ENCODE data around the gene CCBE1.
"Not testable (repeated sequence)": the region's sequence is repeated elsewhere in the genome, so short reads cannot be mapped to it uniquely, and the experiment has no call there.

CCBE1 gene

GRCh38 chr18:59520562-59521355 lies 176.5 kb downstream of the CCBE1 start:
- DNase-seq, result no peak

- no peak for DNase-seq
Measured at GRCh38 chr18:59518705-59519104, 178.5 kb downstream of the CCBE1 start.

- DNase-seq, result no peak
Measured at GRCh38 chr18:59517446-59518165, 179.6 kb downstream of the CCBE1 start.

- no peak for DNase-seq
Measured at GRCh38 chr18:59516356-59517155, 180.7 kb downstream of the CCBE1 start.

- not testable (repeated sequence) for DNase-seq
Measured at GRCh38 chr18:59515956-59516355, 181.3 kb downstream of the CCBE1 start.

- DNase-seq, result no peak
Measured at GRCh38 chr18:59515147-59515546, 182.1 kb downstream of the CCBE1 start.

- no peak for DNase-seq
Measured at GRCh38 chr18:59514203-59514602, 183.0 kb downstream of the CCBE1 start.

- no peak for DNase-seq
Measured at GRCh38 chr18:59512025-59512755, 185.0 kb downstream of the CCBE1 start.

- no peak for DNase-seq
Measured at GRCh38 chr18:59509481-59510442, 187.5 kb downstream of the CCBE1 start.

- DNase-seq, result no peak
Measured at GRCh38 chr18:59505356-59505755, 191.9 kb downstream of the CCBE1 start.

- no peak for DNase-seq
Measured at GRCh38 chr18:59502274-59503175, 194.7 kb downstream of the CCBE1 start.

GRCh38 chr18:59501920-59502273 lies 195.3 kb downstream of the CCBE1 start:
- DNase-seq, result no peak

- no peak for DNase-seq
Measured at GRCh38 chr18:59500765-59501164, 196.5 kb downstream of the CCBE1 start.

GRCh38 chr18:59498506-59499086 lies 198.6 kb downstream of the CCBE1 start:
- no peak for DNase-seq

GRCh38 chr18:59492756-59493421 lies 204.3 kb downstream of the CCBE1 start:
- no peak for DNase-seq

- DNase-seq, result no peak
Measured at GRCh38 chr18:59488899-59489298, 208.3 kb downstream of the CCBE1 start.

- no peak for DNase-seq
Measured at GRCh38 chr18:59485382-59485781, 211.8 kb downstream of the CCBE1 start.

- DNase-seq, result no peak
Measured at GRCh38 chr18:59484561-59485328, 212.5 kb downstream of the CCBE1 start.

GRCh38 chr18:59484131-59484530 lies 213.1 kb downstream of the CCBE1 start:
- DNase-seq, result no peak

All from stimulated activated naive CD4-positive, alpha-beta T cell treated with Interleukin-2 at 50 U/mL for 16 hours (primary cell).